HG03469 (cell line): ENCODE measurements around the gene PPP1R18.
A peak's percentile ranks its signal among the peaks of the same experiment; 100 is the strongest.

Experiments
- ATAC-seq: cut with Tn5 transposase; IDR thresholded peaks from one replicate; pipeline ENCODE4 v1.9.1; 2021; ENCODE audit warnings: mild to moderate bottlenecking, moderate library complexity, moderate number of reproducible peaks; ENCODE audit not compliant: unreplicated experiment

PPP1R18 gene

DNA sequence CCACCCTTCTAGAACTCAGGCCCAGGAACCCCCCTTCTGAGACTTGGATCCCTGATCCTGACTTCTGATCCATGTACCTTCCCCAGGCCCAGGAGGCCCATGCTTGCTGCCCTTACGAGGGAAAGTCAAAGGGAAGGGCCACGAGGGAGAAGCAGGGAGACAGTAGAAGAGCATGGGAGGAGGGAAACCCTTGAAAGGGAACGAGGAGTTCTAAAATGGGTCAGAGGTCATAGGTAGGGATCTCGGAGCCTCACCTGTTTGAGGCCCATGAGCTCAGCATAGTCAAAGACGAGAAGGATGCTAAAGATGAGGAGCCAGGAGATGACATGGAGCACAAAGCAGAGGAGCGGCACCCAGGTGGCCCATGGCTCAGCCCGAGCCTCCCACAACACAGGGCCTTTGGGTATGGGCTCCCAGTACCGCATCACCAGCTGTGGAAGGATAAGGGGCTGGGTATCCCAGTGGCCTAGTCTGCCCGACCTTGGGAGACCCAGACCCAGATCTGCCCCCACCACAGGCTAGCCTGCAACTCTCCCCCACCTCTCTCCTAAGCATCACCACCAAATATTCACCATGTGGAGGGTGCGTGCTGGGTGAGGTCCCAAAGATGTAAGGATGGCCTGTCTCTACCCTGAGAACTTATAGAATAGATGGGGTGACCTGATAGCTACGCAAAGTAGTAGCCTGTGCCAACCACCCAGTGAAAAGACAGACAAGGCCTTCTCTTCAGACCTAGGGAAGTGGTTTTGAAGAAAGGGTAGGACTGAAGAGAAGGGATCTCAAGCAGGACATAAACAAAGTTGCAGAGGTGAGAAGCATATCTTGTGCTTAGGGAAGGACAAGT is 2.8 kb upstream of the PPP1R18 start:
- no peak for ATAC-seq

DNA sequence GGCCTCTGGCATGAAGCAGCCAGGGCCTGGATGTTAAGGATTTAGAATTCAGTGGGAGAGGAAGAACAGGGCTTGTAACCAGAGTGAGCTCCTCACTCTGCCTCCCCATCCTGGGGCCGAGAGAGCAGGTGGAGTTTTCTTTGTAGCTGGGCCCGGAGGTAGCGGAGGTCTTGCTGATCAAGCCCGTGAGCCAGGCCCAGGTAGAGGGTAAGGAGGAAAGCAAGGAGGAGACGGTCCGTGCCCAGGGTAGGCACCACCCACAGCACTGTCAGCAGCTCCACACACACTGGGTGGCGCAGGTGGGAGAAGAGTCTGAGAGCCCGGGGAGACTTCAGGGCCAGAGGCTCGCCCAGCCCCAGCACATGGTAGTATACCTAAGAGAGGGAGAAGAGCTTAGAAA is 2.1 kb upstream of the PPP1R18 start:
- no peak for ATAC-seq

GRCh38 chr6:30687659-30688431 is 1.4 kb upstream of the PPP1R18 start:
- ATAC-seq = no peak

- ATAC-seq = peak; percentile 33
Observed at GRCh38 chr6:30686908-30687658, 638 bp upstream of the PPP1R18 start.

GRCh38 chr6:30685157-30686008 is 1.1 kb downstream of the PPP1R18 start:
- no peak for ATAC-seq

DNA sequence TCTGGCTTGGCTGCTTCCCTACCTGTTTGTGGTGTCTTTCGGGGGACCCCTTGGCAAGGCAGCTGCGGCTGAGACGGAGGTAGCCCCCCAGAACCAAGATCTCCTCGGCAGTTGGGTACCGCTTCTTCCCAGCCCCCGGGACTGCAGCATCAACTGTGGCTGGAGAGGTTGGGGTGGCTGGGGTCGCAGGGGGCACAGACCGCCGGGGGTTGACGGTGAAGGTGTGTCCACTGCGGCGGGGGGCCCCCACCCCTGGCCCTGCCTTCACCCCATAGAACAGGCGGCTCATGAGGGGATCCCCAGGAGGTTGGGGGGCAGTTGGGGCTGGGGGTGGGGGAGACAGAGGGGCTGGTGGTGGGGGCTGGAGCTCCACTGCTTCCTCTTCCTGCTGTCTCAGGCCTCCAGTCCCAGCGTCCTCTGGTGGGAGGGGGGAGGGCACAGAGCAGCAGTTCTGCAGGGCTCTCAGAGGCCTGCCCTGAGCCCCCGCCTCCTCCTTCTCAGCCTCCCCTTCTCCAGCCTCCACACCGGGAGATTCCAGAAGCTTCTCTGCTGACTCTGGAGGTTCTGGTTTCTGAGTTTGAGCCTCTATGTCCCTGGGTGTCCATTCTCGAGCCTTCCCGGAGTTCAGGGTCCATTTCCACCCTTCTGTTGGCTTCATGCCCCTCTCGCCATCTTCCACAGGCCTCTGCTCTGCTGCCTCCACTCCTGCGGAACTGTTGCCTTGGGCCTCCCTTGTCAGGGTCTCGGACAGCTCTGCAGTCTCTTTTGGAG is 1.9 kb downstream of the PPP1R18 start:
- no peak for ATAC-seq

DNA sequence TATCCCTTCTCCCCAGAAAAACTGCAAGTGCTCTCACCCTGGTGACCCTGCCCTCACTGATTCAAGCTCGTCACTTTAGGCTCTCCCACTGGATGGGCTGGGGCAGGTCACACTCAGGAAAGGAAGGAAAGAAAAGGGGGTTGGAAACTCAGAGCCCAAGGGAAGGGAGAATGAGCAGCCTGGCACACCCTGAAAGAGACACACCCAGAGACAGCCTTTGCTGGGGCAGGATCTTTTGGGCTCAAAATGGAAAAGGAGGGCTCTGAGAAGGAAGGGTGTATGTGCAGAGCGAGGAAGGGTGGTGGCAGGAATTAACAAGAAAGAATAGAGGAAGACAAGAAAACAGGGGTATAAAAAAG is 2.5 kb downstream of the PPP1R18 start:
- no peak for ATAC-seq

GRCh38 chr6:30683183-30683979 is 3.1 kb downstream of the PPP1R18 start:
- no peak for ATAC-seq

DNA sequence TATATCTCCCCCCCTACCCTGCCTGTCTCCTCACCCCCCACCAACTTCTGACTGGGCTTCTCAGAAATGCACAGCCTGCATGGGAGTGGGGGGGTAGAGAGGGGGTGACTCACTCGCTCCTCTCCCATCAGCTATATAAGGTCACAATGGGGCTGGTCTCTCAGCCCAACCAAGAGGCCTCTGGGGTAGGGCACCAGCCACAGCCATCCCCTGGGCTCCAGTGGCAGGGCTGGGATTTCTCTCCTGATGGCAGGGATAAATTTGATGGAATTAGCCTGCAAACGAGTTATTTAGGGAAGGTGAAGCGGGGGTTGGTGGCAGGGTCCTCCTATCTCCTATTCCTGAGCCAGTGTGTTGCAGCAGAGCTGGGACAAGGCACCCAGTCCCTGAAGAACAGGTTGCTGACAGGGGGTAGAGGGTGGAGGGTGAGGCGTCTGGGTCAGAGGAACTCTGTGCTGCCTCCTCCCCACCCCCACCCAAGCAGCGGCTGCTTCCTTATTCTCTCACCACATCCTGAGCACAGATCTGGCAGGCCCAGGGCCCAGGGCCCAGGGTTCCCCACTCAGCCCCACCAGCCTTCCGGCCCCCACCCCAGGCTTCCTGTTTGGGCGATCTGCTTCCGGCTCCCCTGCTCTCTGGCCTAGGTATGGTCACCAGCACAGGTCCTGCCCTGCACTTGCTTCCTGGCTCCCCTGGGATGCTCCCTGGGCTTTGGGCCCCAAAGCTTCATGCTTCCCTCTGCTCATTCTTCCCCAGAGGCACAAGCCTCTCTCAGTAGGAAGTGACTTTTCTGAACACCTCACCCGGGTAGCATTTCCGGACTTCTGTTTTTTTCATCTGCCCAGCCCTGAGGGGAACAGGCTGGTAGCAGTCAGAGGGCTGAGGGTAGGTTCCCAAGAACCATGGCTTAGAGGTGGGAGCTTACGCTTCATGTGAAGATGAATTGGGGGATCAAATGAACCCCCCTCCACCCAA is 4.0 kb downstream of the PPP1R18 start:
- ATAC-seq = peak; percentile 34

- ATAC-seq = no peak
Observed at GRCh38 chr6:30681766-30682142, 4.7 kb downstream of the PPP1R18 start.

- ATAC-seq = no peak
Observed at GRCh38 chr6:30679765-30680535, 6.5 kb downstream of the PPP1R18 start.

DNA sequence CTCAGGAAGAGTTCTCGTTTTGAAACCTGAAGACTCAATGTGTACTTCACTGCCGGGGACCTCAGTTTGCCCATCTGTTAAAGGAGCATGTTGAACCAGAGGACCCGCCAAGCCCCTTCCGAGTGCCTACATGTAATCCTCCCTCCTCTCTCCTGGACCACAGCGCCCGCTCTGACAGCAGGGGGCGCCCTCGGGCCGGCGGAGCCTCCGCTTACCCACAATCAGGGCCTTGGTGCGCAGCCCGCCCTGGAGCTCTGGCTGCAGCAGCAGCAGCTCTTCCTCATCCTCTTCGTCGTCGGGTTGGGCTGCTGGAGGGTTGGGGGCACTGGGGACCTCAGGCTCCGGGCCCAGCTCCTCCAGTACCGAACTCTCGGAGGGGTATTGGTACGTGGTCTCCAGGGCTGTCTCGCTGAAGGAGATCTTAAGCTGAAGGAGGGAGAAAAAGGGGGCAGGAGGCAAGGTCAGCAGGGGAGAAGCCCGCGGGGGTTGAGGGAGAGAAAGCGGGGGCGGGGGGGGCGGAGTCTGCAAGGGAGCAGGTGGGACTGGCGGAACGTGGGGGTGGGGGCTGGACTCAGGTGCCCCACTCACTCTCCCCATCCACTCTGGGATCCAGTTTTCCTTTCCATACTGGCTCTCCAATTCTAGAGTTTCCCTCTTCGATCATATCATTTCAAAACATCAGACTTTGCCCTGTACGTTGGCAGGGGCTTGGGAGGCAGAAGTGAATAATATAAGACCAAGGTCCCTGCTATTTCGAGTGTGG is 7.3 kb downstream of the PPP1R18 start:
- no peak for ATAC-seq

GRCh38 chr6:30676660-30677285 is 9.7 kb downstream of the PPP1R18 start:
- no peak for ATAC-seq

GRCh38 chr6:30672445-30673253 is 13.8 kb downstream of the PPP1R18 start, which contains the start of gene DHX16:
TSS of gene DHX16 (minus strand) at chr6:30673006. CDS start at chr6:30672841, 165 bp downstream.
- no peak for ATAC-seq
